DOHH2 (cell line): Measurements from ENCODE around the gene ATP9B.

Experiments
- H3F3A ChIP-seq: fragments of 200-600 bp; sonication (generic), shearing (Covaris generic); 2 replicates; pipeline ENCODE4 v1.6.0; 2016; ENCODE audit warnings: antibody characterized with exemption, mild to moderate bottlenecking; ENCODE audit not compliant: control insufficient read depth, insufficient read depth
- H3K27ac ChIP-seq: fragments of 200-600 bp; sonication (generic); 2 replicates; pipeline ENCODE4 v1.5.1; 2014; ENCODE audit warnings: low read depth, mild to moderate bottlenecking, low read length, moderate library complexity
- H3K27me3 ChIP-seq: fragments of 200-600 bp; sonication (generic); 2 replicates; pipeline ENCODE4 v1.6.1; 2014; ENCODE audit warnings: mild to moderate bottlenecking, low read length, mixed read lengths; ENCODE audit not compliant: control insufficient read depth
- H3K36me3 ChIP-seq: fragments of 200-600 bp; sonication (generic); 2 replicates; pipeline ENCODE4 v1.6.1; 2014; ENCODE audit warnings: mild to moderate bottlenecking, low read length, moderate library complexity, mixed read lengths; ENCODE audit not compliant: control insufficient read depth
- H3K4me1 ChIP-seq: fragments of 200-600 bp; sonication (generic); 2 replicates; pipeline ENCODE4 v1.6.1; 2014; ENCODE audit warnings: mild to moderate bottlenecking, low read length, mixed read lengths; ENCODE audit not compliant: control insufficient read depth
- H3K4me2 ChIP-seq: fragments of 200-600 bp; sonication (generic); 2 replicates; pipeline ENCODE4 v1.6.0; 2014; ENCODE audit warnings: mild to moderate bottlenecking, low read length, moderate library complexity
- H3K4me3 ChIP-seq: fragments of 200-600 bp; sonication (generic); 2 replicates; pipeline ENCODE4 v1.5.1; 2014; ENCODE audit warnings: mild to moderate bottlenecking, low read length, mixed read lengths
- H3K79me2 ChIP-seq: fragments of 200-600 bp; sonication (generic); 2 replicates; pipeline ENCODE4 v1.6.1; 2014; ENCODE audit warnings: mild to moderate bottlenecking, low read length, mixed read lengths; ENCODE audit not compliant: control insufficient read depth
- H3K9me2 ChIP-seq: fragments of 200-600 bp; sonication (generic); replicated peaks from 2 replicates; pipeline ENCODE4 v1.6.1; 2014; ENCODE audit warnings: mild to moderate bottlenecking, low read length, mixed read lengths; ENCODE audit not compliant: control insufficient read depth
- H3K9me3 ChIP-seq: fragments of 200-600 bp; sonication (generic); 2 replicates; pipeline ENCODE4 v1.6.1; 2014; ENCODE audit warnings: antibody characterized with exemption, low read length, mixed read lengths; ENCODE audit not compliant: control insufficient read depth, insufficient read depth
- H4K20me1 ChIP-seq: fragments of 200-600 bp; sonication (generic); 2 replicates; pipeline ENCODE4 v1.6.0; 2014; ENCODE audit warnings: low read depth, mild to moderate bottlenecking, antibody characterized with exemption, low read length, moderate library complexity; ENCODE audit not compliant: control insufficient read depth, insufficient read depth
- EZH2phosphoT487 ChIP-seq: fragments of 200-600 bp; sonication (generic); IDR thresholded peaks from 2 replicates; pipeline ENCODE4 v1.6.1; 2017; ENCODE audit warnings: borderline replicate concordance, mild to moderate bottlenecking, antibody characterized with exemption, low read length, moderate library complexity, mixed read lengths
- TF ChIP-seq, protein P1 (sequence below): fragments of 200-600 bp; sonication (generic); IDR thresholded peaks from one replicate; pipeline ENCODE4 v1.5.1; 2014; ENCODE audit warnings: antibody characterized with exemption, mild to moderate bottlenecking, low read depth, low read length; ENCODE audit not compliant: poor library complexity, severe bottlenecking

ATP9B gene

DNA sequence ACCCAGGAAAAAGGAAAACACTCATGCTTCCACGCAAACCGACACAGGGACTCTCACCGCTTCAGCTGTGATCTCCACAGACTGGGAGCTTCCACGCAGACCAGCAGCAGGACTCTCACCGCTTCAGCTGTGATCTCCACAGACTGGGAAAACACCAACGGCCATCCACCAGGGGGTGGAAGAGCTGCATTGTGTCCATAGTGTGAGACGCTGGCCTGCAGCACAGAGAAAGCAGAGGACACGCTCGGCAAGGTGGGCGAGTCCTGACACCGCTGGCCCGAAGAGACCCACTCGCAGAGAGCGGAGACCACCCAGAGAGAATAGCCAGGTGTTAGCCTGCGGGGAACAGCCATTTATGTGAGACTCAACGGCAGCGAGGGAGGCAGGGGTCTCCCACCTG is 284.1 kb downstream of the ATP9B start:
- Histone ChIP-seq H3F3A (no peaks in the 10 kb centered on the region), H3K79me2 (no peaks in the 10 kb centered on the region), H3K27ac (no peak overlapping the region), H3K4me2 (no peak overlapping the region), H3K4me1 (peaks cover 11% of the 10 kb centered on the region), H3K36me3 (no peaks in the 10 kb centered on the region), H3K9me3 (no peaks in the 10 kb centered on the region), H3K9me2 (no peaks in the 10 kb centered on the region), H3K27me3 (0 out of 2 replicates have a peak, but pooled peaks cover 2% of the 10 kb centered on the region), H4K20me1 (no peaks in the 10 kb centered on the region), H3K4me3 (no peak overlapping the region)
- no peak for TF ChIP-seq EZH2phosphoT487
- TF ChIP-seq, protein P1, sequence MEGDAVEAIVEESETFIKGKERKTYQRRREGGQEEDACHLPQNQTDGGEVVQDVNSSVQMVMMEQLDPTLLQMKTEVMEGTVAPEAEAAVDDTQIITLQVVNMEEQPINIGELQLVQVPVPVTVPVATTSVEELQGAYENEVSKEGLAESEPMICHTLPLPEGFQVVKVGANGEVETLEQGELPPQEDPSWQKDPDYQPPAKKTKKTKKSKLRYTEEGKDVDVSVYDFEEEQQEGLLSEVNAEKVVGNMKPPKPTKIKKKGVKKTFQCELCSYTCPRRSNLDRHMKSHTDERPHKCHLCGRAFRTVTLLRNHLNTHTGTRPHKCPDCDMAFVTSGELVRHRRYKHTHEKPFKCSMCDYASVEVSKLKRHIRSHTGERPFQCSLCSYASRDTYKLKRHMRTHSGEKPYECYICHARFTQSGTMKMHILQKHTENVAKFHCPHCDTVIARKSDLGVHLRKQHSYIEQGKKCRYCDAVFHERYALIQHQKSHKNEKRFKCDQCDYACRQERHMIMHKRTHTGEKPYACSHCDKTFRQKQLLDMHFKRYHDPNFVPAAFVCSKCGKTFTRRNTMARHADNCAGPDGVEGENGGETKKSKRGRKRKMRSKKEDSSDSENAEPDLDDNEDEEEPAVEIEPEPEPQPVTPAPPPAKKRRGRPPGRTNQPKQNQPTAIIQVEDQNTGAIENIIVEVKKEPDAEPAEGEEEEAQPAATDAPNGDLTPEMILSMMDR: no peak

DNA sequence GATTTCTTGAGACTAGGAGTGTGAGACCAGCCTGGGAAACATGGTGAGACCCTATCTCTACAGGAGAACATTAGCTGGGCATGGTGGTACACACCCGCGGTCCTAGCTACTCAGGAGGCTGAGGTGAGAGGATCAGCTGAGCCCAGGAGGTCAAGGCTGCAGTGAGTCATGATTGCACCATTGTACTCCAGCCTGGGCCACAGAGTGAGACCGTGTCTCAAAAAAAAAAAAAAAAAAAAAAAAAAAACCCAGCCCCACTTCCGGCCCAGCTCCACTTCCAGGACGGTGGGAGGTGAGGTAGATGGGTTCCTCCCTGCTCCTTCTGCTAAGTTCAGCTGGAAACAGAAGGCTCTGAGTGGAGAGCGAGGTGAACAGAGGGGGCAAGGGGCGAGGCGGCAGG is 285.2 kb downstream of the ATP9B start:
- no peak overlapping the region for H3K4me3 ChIP-seq
- no peaks in the 10 kb centered on the region for H3K9me2 ChIP-seq
- H3K36me3 ChIP-seq: no peaks in the 10 kb centered on the region
- H4K20me1 ChIP-seq: no peaks in the 10 kb centered on the region
- no peaks in the 10 kb centered on the region for H3F3A ChIP-seq
- H3K4me1 ChIP-seq: peaks cover 11% of the 10 kb centered on the region
- H3K79me2 ChIP-seq: no peaks in the 10 kb centered on the region
- H3K4me2 ChIP-seq: no peak overlapping the region
- TF ChIP-seq, protein P1: no peak
- TF ChIP-seq EZH2phosphoT487: no peak
- H3K27ac ChIP-seq: no peak overlapping the region
- H3K27me3 ChIP-seq: 0 out of 2 replicates have a peak, but pooled peaks cover 2% of the 10 kb centered on the region
- H3K9me3 ChIP-seq: no peaks in the 10 kb centered on the region

DNA sequence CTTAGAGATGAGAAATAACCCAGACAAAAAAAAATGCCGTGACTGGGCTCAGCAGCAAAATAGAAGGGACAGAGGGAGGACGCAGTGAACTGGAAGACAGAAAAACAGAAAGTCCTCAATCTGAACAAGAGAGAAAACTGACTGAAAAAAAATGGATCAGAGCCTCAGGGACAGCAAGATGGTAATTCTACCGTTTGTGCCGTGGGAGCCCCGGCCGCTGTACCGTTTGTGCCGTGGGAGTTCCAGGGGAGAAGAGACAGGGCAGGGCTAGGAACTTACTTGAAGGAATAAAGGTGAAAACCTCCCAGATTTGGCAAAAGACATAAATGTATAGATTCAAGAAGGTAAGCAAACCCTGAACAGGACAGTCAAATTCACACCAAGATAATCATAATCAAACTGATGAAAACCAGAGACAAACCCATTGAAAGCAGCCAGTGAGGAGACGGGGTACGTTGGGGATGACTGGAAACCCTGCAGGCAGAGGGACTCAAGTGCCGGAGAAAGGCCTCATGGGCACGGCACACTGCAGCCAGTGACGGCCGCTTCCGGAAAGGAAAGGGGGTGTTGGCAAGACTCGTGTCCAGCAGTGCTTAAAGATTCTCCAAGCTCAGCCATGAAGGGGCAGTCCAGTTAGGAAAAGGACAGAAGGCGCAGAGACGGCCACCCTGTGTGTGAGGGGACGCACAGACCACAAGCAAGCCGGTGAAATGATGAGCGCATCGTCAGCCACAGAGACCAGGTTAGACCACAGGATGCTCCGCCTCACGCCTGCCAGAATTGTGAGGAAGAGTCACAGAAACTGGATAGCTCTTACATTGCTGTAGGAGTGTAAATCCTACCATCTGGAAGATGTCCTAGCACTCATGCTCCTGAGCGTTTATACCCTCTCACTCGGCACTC is 286.5 kb downstream of the ATP9B start:
- no peak overlapping the region for H3K27ac ChIP-seq
- no peaks in the 10 kb centered on the region for H4K20me1 ChIP-seq
- no peaks in the 10 kb centered on the region for H3K9me3 ChIP-seq
- H3K4me1 ChIP-seq: peaks cover 11% of the 10 kb centered on the region
- peak overlapping the region; percentile 9; the same call in 1 of the 2 replicates for H3K4me2 ChIP-seq
- H3K79me2 ChIP-seq: no peaks in the 10 kb centered on the region
- H3K9me2 ChIP-seq: no peaks in the 10 kb centered on the region
- H3K36me3 ChIP-seq: no peaks in the 10 kb centered on the region; the same call in 1 of the 2 replicates
- 0 out of 2 replicates have a peak, but pooled peaks cover 2% of the 10 kb centered on the region for H3K27me3 ChIP-seq
- H3K4me3 ChIP-seq: no peak overlapping the region
- TF ChIP-seq EZH2phosphoT487: no peak
- no peaks in the 10 kb centered on the region for H3F3A ChIP-seq

DNA sequence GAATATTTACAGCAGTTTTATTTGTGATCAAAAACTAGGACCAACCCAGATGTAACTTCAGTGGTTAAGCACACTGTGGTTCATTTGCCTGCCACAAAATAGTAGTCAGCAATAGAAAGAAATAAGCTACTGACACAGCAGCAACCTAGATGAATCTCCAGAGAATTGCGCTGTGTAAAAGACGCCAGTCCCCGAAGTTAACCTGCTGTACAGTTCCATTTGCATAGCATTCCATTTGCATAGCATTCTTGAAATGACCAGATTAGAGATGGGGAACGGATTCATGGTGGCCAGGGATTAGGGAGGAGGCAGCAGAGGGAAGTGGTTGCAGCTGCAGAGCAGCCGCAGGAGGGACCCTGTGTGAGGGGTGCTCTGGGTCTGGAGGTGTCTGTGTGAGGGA is 287.2 kb downstream of the ATP9B start:
- no peaks in the 10 kb centered on the region for H3K9me3 ChIP-seq
- TF ChIP-seq, protein P1: no peak
- no peak for TF ChIP-seq EZH2phosphoT487
- H3K4me1 ChIP-seq: peaks cover 11% of the 10 kb centered on the region
- H3K79me2 ChIP-seq: no peaks in the 10 kb centered on the region
- no peak overlapping the region for H3K27ac ChIP-seq
- peak overlapping the region; percentile 9; the same call in 1 of the 2 replicates for H3K4me2 ChIP-seq
- H3K36me3 ChIP-seq: peaks cover 4% of the 10 kb centered on the region
- H4K20me1 ChIP-seq: no peaks in the 10 kb centered on the region
- no peak overlapping the region for H3K4me3 ChIP-seq
- 0 out of 2 replicates have a peak, but pooled peaks cover 2% of the 10 kb centered on the region for H3K27me3 ChIP-seq
- no peaks in the 10 kb centered on the region for H3K9me2 ChIP-seq
- H3F3A ChIP-seq: no peaks in the 10 kb centered on the region
